ENCODE results near the gene HSPA12B. TPM values are rescaled to one million over a fixed set of nuclear protein-coding genes. Genes with fewer than 3 reads are reported as not detected.

Gene HSPA12B
- total RNA-seq, 1 experiment from 2014 or later: 0.21 TPM

GRCh38 chr20:3749689-3750531 is 17.4 kb downstream of the HSPA12B start:
- CTCF ChIA-PET: interaction anchor here (0.7 to 2.1 kb wide), 4 partner anchors 19 to 73 kb away, joined by 3 to 10 read pairs (median 4); no protein-coding TSS in a partner anchor
- H3K4me3 ChIP-seq (ENCODE audit: low read depth in 2 of 2, low read length in 2 of 2): peak overlapping the region; percentile 30 to 47
- POLR2A ChIA-PET: no interaction called here
- ATAC-seq: peak; percentile 54
- H3K9me3 ChIP-seq (ENCODE audit: control insufficient read depth, insufficient read depth, low read depth, low read length): no peaks in the 10 kb centered on the region
- TF ChIP-seq REST (IDR thresholded peaks at IDR 0.05; ENCODE audit: insufficient read depth in 1 of 2, low read depth in 2 of 2, low read length in 1 of 2): no peak; a peak in 1 of 4 replicates
- TF ChIP-seq CTCF (IDR thresholded peaks at IDR 0.05): peak; percentile 98
- no peak for DNase-seq (ENCODE audit: low read depth, low spot score)
- no peaks in the 10 kb centered on the region; the same call in 1 of the 2 replicates for H3K4me1 ChIP-seq (ENCODE audit: control insufficient read depth, insufficient read depth, low read length)
- H3K36me3 ChIP-seq (ENCODE audit: control insufficient read depth, insufficient read depth, low read length): no peaks in the 10 kb centered on the region
- BruUV-seq (replicated peaks): no TSS peak
- in situ Hi-C loops (cut with HindIII; ENCODE audit: low pct_unique_long_range_greater_than_20kb, low sequenced_read_pairs) (no loop called here), intact Hi-C loops (cut with micrococcal nuclease; ENCODE audit: unreplicated experiment) (loop anchor here (10.0 kb wide), 1 partner anchor 75 kb away; no protein-coding TSS in a partner anchor)
- H3K27me3 ChIP-seq (ENCODE audit: control insufficient read depth, insufficient read depth, low read length): peaks cover 6% of the 10 kb centered on the region
- no peak overlapping the region for H3K27ac ChIP-seq (ENCODE audit: low read length)

- Histone ChIP-seq H3K36me3 (ENCODE audit: control insufficient read depth, insufficient read depth, low read length) (no peaks in the 10 kb centered on the region), H3K27me3 (ENCODE audit: control insufficient read depth, insufficient read depth, low read length) (peaks cover 6% of the 10 kb centered on the region), H3K4me1 (ENCODE audit: control insufficient read depth, insufficient read depth, low read length) (no peaks in the 10 kb centered on the region; the same call in 1 of the 2 replicates), H3K27ac (ENCODE audit: low read length) (no peak overlapping the region), H3K9me3 (ENCODE audit: control insufficient read depth, insufficient read depth, low read depth, low read length) (no peaks in the 10 kb centered on the region), H3K4me3 (ENCODE audit: low read depth in 2 of 2, low read length in 2 of 2) (peak overlapping the region; percentile 44 to 47)
- DNase-seq (ENCODE audit: low read depth, low spot score) (no peak), ATAC-seq (no peak)
- TF ChIP-seq CTCF (IDR thresholded peaks at IDR 0.05): peak; percentile 58
- no peak for TF ChIP-seq TCF7L2 (IDR thresholded peaks at IDR 0.05; ENCODE audit: low read depth, low read length)
- TF ChIP-seq REST (IDR thresholded peaks at IDR 0.05; ENCODE audit: insufficient read depth in 1 of 2, low read depth in 2 of 2, low read length in 1 of 2): no peak
- no peak for TF ChIP-seq SIN3A (IDR thresholded peaks at IDR 0.05; ENCODE audit: borderline replicate concordance, insufficient read depth, low read depth, low read length)
- in situ Hi-C loops (cut with HindIII; ENCODE audit: low pct_unique_long_range_greater_than_20kb, low sequenced_read_pairs): no loop called here
- intact Hi-C loops (cut with micrococcal nuclease; ENCODE audit: unreplicated experiment): no loop called here
- BruUV-seq (replicated peaks): no TSS peak
- CTCF ChIA-PET: interaction anchor here (0.5 to 0.8 kb wide), 2 partner anchors 36 to 343 kb away, joined by 3 to 4 read pairs; no protein-coding TSS in a partner anchor
- POLR2A ChIA-PET: interaction anchor here (0.6 kb wide), 1 partner anchor 34 kb away, joined by 11 read pairs; no protein-coding TSS in a partner anchor
These were observed 18.8 kb downstream of the HSPA12B start for GRCh38 chr20:3751305-3751674.
